Loucy (cell line): Measurements from ENCODE around the gene FAR2.

ENCODE experiments used
- H2AFZ ChIP-seq: fragments of 200-600 bp; sonication (generic); 2 replicates; pipeline ENCODE4 v1.6.0; 2016; ENCODE audit warnings: antibody characterized with exemption, mild to moderate bottlenecking, low read length, moderate library complexity
- H3F3A ChIP-seq: fragments of 200-600 bp; 2 replicates; pipeline ENCODE4 v1.6.0; 2016; ENCODE audit warnings: antibody characterized with exemption, low read depth, mild to moderate bottlenecking
- H3K27me3 ChIP-seq: fragments of 200-600 bp; sonication (generic); 2 replicates; pipeline ENCODE4 v1.6.1; 2014; ENCODE audit warnings: low read length, mild to moderate bottlenecking; ENCODE audit not compliant: insufficient read depth, poor library complexity, severe bottlenecking
- H3K36me3 ChIP-seq: fragments of 200-600 bp; sonication (generic); 2 replicates; pipeline ENCODE4 v1.6.1; 2016; ENCODE audit warnings: low read length; ENCODE audit not compliant: insufficient read depth
- H3K4me1 ChIP-seq: fragments of 200-600 bp; sonication (generic); 2 replicates; pipeline ENCODE4 v1.5.1; 2014; ENCODE audit warnings: low read length, mild to moderate bottlenecking; ENCODE audit not compliant: insufficient read depth, poor library complexity, severe bottlenecking
- H3K4me2 ChIP-seq: fragments of 200-600 bp; sonication (generic); 2 replicates; pipeline ENCODE4 v1.6.0; 2014; ENCODE audit warnings: antibody characterized with exemption, low read length, low read depth, mild to moderate bottlenecking; ENCODE audit not compliant: poor library complexity, severe bottlenecking
- H3K4me3 ChIP-seq: fragments of 200-600 bp; sonication (generic); 2 replicates; pipeline ENCODE4 v1.5.1; 2014; ENCODE audit warnings: low read length, mild to moderate bottlenecking, mixed read lengths; ENCODE audit not compliant: poor library complexity, severe bottlenecking
- H3K79me2 ChIP-seq: fragments of 200-600 bp; sonication (generic); 2 replicates; pipeline ENCODE4 v1.6.1; 2014; ENCODE audit warnings: low read length; ENCODE audit not compliant: insufficient read depth
- H3K9ac ChIP-seq: fragments of 200-600 bp; sonication (generic); 2 replicates; pipeline ENCODE4 v1.6.0; 2014; ENCODE audit warnings: mild to moderate bottlenecking, low read depth, low read length, moderate library complexity; ENCODE audit not compliant: poor library complexity, severe bottlenecking
- H3K9me2 ChIP-seq: fragments of 200-600 bp; sonication (generic); replicated peaks from 2 replicates; pipeline ENCODE4 v1.6.1; 2016; ENCODE audit warnings: low read depth, low read length, mixed read lengths
- H3K9me3 ChIP-seq: fragments of 200-600 bp; sonication (generic); 2 replicates; pipeline ENCODE4 v1.6.1; 2014; ENCODE audit warnings: mild to moderate bottlenecking, antibody characterized with exemption, low read length, low read depth; ENCODE audit not compliant: insufficient read depth
- H4K20me1 ChIP-seq: fragments of 200-600 bp; sonication (generic); 2 replicates; pipeline ENCODE4 v1.6.0; 2014; ENCODE audit warnings: antibody characterized with exemption, low read length, mild to moderate bottlenecking; ENCODE audit not compliant: insufficient read depth, poor library complexity, severe bottlenecking
- CTCF ChIP-seq: fragments of 200-600 bp; sonication (generic); conservative IDR thresholded peaks from 2 replicates; pipeline ENCODE4 v1.5.1; 2014; ENCODE audit warnings: mild to moderate bottlenecking, antibody characterized with exemption, low read length
- EZH2phosphoT487 ChIP-seq: fragments of 200-600 bp; IDR thresholded peaks from 2 replicates; pipeline ENCODE4 v1.6.1; 2018; ENCODE audit warnings: antibody characterized with exemption, mild to moderate bottlenecking, moderate library complexity, borderline replicate concordance

Gene FAR2

DNA sequence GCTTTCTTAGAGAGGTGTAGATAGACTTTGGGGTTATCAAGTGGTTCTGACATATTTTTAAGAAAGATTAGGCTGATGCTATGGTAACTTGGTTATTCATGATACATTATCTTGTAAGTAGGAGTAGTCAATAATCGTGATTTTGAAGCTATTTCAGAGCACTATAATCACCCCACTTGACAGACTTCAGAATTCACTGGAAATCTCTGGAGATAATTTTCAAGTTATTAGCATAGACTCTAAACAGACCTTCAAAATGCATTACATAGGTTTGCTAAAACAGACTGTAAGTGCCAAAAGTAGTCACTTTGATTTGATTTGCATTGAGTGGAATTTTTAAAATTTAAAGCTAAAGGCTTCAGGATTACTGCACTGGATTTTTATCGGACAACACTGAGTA, 157.6 kb downstream of the FAR2 start:
- no peak overlapping the region for H2AFZ ChIP-seq
- H3F3A ChIP-seq, result no peaks in the 10 kb centered on the region
- no peaks in the 10 kb centered on the region for H3K9me3 ChIP-seq
- no peak for TF ChIP-seq EZH2phosphoT487
- TF ChIP-seq CTCF, result no peak
- no peaks in the 10 kb centered on the region for H3K4me1 ChIP-seq
- no peak overlapping the region for H3K4me3 ChIP-seq
- H3K27me3 ChIP-seq, result no peaks in the 10 kb centered on the region
- no peaks in the 10 kb centered on the region for H3K9me2 ChIP-seq
- H3K4me2 ChIP-seq, result no peak overlapping the region
- no peaks in the 10 kb centered on the region for H4K20me1 ChIP-seq
- peaks cover 17% of the 10 kb centered on the region; the same call in 1 of the 2 replicates for H3K36me3 ChIP-seq
- no peaks in the 10 kb centered on the region for H3K79me2 ChIP-seq
- no peak overlapping the region for H3K9ac ChIP-seq

GRCh38 chr12:29309320-29309902, 160.3 kb downstream of the FAR2 start:
- Histone ChIP-seq H4K20me1 (no peaks in the 10 kb centered on the region), H3K9me2 (no peaks in the 10 kb centered on the region), H3K9me3 (no peaks in the 10 kb centered on the region), H3F3A (no peaks in the 10 kb centered on the region), H3K4me2 (no peak overlapping the region), H3K36me3 (peaks cover 31% of the 10 kb centered on the region; the same call in 1 of the 2 replicates), H3K79me2 (no peaks in the 10 kb centered on the region), H2AFZ (no peak overlapping the region), H3K9ac (no peak overlapping the region), H3K4me1 (no peaks in the 10 kb centered on the region), H3K27me3 (no peaks in the 10 kb centered on the region), H3K4me3 (no peak overlapping the region)
- TF ChIP-seq CTCF (peak; percentile 63), EZH2phosphoT487 (no peak)

- no peak for TF ChIP-seq CTCF
- TF ChIP-seq EZH2phosphoT487, result no peak
These were observed 161.8 kb downstream of the FAR2 start for GRCh38 chr12:29310899-29311298.

More at GRCh38 chr12:29310899-29311298, 161.8 kb downstream of the FAR2 start:
- Histone ChIP-seq H3F3A (no peaks in the 10 kb centered on the region), H3K4me1 (no peaks in the 10 kb centered on the region), H3K4me2 (no peak overlapping the region), H2AFZ (no peak overlapping the region), H3K9me3 (no peaks in the 10 kb centered on the region), H3K4me3 (no peak overlapping the region), H3K79me2 (no peaks in the 10 kb centered on the region), H3K9me2 (no peaks in the 10 kb centered on the region), H3K27me3 (no peaks in the 10 kb centered on the region), H4K20me1 (no peaks in the 10 kb centered on the region), H3K36me3 (peaks cover 31% of the 10 kb centered on the region; the same call in 1 of the 2 replicates), H3K9ac (no peak overlapping the region)
